ENCODE measurements around the gene DLG1.
"Not testable (repeated sequence)": the region's sequence is repeated elsewhere in the genome, so short reads cannot be mapped to it uniquely, and the experiment has no call there.

DLG1 gene

DNA sequence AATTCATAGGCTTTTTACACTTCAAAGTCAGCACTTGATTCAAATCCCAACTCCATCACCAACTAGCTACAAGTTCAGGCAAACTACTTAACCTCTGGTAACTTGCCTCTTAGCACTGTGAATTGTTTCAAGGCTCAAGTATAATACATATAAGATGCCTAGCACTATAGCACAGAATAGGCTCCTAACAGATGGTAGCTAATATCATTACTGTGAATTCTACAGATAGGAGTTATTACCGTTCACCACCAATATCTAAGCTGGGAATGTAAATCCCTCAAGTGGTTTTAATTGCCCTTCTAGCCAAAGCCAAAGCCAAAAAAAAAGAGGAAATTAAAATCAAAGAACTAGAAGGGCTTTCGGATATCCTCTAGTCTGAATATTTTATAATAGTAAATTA lies 15.4 kb downstream of the DLG1 start:
- no peak for DNase-seq

DNA sequence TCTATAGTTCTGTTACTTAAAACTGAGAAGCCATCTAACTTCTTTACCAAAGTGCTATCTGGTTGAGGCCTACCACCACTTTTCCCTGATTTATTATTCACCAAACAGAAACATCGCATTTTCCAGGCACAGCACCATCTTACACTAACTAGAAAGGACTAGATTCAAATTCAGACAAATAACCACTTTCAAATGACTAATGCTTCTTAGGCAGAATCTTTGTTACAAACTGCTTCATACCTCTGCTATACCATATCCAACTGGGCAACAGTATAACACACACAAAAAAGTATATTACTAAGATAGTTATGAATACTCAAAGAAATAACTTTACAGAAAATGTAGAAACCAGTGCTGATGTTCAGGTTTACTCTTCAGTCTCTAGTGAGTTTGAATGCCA lies 16.6 kb downstream of the DLG1 start:
- DNase-seq: no peak

- DNase-seq: no peak
Observed at GRCh38 chr3:197280156-197280555, 18.3 kb downstream of the DLG1 start.

DNA sequence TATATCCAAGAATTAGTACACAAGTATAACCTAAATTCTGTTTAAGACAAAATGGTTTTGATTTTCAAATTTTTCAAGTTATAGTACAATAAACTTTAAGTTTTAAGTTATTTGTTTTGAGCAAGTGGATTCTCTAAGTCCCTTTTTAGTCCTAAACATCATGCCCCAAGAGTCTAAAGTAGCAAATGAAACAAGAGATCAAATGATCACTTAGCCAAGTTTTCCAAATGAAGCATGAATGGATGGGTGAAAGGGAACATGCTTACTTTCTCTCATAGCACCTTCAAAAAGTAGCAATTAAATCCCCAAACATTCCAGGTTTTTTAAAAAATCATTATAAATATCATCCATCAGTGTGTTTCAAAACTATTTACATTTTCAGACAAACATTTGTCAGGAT lies 19.5 kb downstream of the DLG1 start:
- DNase-seq: no peak

GRCh38 chr3:197276808-197277207 lies 21.6 kb downstream of the DLG1 start:
- DNase-seq: not testable (repeated sequence)

- no peak for DNase-seq
Observed at GRCh38 chr3:197270558-197271317, 27.7 kb downstream of the DLG1 start.

- DNase-seq: no peak
Observed at GRCh38 chr3:197269024-197269423, 29.4 kb downstream of the DLG1 start.

GRCh38 chr3:197268294-197268693 lies 30.1 kb downstream of the DLG1 start:
- no peak for DNase-seq

DNA sequence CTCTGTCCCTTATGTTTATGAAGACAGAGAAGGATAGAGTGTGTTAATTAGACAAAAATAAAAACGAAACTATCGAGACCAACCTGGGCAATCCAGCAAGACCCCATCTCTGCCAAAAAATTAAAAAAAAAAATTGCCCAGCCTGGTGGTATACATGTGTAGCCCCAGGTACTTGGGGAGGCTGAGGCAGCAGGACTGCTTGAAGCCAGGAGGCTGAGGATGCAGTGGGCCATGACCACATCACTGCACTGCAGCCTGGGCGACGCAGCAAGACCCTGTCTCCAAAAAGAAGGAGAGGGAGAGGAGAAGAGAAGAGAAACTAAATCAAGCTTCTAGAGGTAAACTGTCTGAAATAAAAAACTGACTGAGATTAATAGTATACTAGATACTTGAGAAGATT lies 32.1 kb downstream of the DLG1 start:
- DNase-seq: no peak

DNA sequence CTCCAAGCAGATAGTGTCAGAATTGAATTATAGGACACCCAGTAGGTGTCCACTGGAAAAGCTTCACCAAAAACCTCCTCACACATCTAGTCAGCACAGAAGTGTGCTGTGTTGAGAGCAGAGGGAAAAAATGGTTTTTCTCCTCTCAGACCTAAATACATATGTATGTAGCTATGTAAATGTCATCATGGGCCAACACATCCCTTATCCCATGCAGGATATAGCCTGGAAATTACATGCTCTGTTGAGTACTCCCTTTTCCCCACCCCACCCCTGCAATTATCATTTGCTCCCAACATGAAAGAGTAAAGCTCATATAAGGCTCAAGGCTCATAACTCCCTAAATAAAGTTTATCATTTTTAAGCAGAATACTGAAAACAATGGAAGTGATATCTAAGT lies 35.7 kb downstream of the DLG1 start:
- no peak for DNase-seq

DNA sequence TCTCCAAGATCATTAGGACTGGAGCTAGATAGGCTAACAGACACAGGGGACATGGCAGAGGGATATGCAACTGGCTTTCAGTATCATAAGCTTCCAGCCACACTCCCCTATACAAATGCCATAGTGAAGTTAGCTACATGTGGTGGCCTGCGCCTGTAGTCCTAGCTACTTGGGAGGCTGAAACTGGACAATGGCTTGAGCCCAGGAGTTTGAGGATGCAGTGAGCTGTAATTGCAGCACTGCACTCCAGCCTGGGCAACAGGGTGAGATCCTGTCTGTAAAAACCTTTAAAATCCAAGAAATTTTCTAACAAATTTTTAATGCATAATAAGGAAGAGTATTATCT lies 37.3 kb downstream of the DLG1 start:
- no peak for DNase-seq

GRCh38 chr3:197260491-197261163 lies 37.8 kb downstream of the DLG1 start:
- DNase-seq: no peak

DNA sequence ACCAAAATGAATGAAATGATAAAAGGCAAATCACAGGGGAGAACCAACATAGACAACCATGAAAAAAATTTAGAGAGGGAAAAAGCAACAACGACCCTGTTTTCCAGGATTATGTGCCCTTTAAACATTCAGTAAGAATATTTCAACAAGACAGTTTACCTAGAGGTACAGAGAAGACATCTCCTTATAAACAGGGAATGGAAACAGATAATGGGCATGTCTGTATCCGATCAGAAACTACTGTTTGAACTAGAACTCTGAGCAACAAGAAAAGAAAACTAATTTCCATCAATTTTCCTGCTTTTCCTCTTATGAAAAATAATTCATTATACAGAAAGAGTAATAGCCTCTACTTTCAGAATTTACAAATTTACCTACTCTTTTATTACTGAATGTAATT lies 39.3 kb downstream of the DLG1 start:
- no peak for DNase-seq

GRCh38 chr3:197258168-197258755 lies 40.1 kb downstream of the DLG1 start:
- no peak for DNase-seq

DNA sequence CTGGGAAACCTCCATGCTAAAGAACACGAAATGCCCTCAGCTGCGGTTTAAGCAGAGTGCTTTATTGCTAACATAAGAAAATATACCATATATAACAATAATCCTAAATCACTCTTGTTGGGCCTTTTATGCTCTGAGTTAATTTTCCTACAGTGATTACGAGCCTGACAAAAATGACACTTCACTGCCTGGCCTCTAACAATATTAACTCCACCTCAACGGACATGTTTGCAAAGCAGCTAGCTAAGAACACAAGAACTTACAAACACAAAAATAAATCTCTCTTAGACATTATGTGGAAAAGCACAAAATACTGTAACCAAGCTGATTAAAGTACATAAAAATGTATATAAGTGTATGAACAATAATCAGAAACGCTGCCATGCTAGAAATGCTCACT lies 40.7 kb downstream of the DLG1 start:
- no peak for DNase-seq

- no peak for DNase-seq
Observed at GRCh38 chr3:197256836-197257444, 41.5 kb downstream of the DLG1 start.

GRCh38 chr3:197256104-197256503 lies 42.3 kb downstream of the DLG1 start:
- DNase-seq: no peak

GRCh38 chr3:197253238-197253947 lies 45.0 kb downstream of the DLG1 start:
- DNase-seq: no peak

DNA sequence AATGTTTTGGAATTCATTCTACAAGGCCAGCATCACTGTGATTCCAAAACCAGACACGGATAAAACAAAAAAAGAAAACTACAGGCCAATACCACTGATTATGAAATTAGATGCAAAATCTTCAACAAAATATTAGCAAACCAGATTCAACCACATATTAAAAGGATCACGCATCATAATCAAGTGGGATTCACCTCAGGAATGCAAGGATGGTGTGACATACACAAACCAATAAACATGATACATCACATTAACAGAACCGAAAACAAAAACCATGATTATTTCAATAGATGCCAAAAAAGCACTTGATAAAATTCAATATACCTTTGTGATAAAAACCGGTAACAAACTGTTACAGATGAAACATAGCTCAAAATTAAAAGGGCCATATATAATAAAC lies 48.9 kb downstream of the DLG1 start:
- no peak for DNase-seq

DNA sequence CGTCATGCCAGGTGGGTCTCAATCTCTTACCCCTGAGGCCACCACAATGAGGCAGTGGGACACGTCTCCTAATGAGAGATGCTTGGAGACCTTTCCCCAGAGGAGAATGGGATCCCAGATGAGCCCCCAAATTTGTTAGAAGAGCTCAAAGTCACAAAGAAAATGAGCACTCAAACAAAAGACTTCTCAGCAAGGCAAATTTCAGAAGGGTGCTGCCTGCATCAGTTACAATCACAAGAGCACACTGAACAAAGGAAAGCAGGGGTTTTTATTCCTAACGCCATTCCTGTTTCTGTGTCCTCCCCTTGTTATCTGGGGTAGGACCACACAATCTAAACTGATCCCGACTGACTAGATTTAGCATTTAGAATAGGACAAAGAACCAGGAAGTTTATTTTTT lies 50.1 kb downstream of the DLG1 start:
- no peak for DNase-seq

- no peak for DNase-seq
Observed at GRCh38 chr3:197244751-197245150, 53.7 kb downstream of the DLG1 start.

DNA sequence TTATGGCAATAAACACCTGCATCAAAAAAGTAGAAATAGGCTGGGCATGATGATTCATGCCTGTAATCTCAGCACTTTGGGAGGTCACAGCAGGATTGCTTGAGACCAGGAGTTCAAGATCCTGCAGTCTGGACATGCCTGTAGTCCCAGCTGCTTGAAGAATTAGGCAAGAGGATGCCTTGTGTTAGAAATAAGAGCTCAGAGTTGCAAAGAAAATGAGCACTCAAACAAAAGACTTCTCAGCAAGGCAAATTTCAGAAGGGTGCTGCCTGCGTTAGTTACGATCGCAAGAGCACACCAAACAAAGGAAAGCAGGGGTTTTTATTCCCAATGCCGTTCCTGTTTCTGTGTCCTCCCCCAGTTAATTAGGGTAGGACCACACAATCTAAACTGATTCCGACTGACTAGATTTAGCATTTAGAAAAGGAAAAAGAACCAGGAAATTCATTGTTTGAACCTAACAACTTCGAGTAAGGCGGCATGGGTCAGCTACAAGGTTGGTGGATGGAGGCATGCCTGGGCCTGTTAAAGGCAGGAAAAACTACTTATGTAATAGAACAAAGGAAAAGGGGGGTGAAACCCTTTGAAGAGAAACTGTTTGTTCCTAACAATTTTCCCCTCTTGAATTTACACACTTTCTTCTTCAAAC lies 55.5 kb downstream of the DLG1 start:
- no peak for DNase-seq

DNA sequence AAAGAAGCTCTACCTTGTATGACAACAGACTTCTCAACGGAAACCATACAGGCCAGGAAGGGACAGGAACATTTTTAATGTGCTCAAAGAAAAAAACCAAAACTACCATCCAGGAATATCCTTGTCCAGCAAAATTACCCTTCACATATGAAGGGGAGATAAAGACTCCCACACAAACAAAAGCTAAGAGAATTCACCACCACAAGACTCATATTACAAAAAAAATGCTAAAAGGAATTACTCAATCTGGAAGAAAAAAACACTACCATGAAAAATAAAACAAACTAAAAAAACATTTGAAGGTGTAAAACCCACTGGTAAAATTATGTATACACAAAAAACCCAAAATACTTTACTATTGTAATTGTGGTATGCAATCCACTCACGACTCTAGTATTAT lies 57.2 kb downstream of the DLG1 start:
- no peak for DNase-seq

Measured in activated gamma-delta T cell (primary cell).